Kidney tubule cell (primary cell): Measurements from ENCODE around the gene OR4F15.
"Not testable (repeated sequence)": the region's sequence is repeated elsewhere in the genome, so short reads cannot be mapped to it uniquely, and the experiment has no call there.

Source experiments
- DNase-seq: peaks from one replicate; pipeline ENCODE4 v3.0.0-alpha.2; 2018; ENCODE audit warnings: low spot score

The OR4F15 gene

GRCh38 chr15:101811902-101812301, at the start of gene OR4F15:
OR4F15 (plus strand) TSS chr15:101812202; CDS start chr15:101818187, 5,985 bp downstream.
- DNase-seq, result peak; percentile 18

- peak; percentile 41 for DNase-seq
Observed at GRCh38 chr15:101764669-101765339, 47.2 kb upstream of the OR4F15 start.

DNA sequence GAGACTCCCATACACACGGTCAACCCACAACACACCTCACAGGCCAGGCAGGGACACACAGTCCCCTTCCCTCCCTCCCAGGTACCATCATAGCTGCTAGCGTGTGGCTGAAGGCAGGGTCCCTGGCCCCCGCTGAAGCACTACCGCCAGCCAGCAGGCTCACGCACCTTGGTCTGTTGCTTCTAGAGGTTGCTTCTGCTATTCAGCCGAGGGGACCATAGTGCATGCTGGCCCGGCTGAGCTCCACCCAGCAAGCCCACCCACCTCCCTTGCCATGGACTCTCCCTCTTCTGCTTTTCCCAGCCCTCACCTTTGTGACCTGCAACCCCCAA, 46.7 kb upstream of the OR4F15 start:
- not testable (repeated sequence) for DNase-seq

DNA sequence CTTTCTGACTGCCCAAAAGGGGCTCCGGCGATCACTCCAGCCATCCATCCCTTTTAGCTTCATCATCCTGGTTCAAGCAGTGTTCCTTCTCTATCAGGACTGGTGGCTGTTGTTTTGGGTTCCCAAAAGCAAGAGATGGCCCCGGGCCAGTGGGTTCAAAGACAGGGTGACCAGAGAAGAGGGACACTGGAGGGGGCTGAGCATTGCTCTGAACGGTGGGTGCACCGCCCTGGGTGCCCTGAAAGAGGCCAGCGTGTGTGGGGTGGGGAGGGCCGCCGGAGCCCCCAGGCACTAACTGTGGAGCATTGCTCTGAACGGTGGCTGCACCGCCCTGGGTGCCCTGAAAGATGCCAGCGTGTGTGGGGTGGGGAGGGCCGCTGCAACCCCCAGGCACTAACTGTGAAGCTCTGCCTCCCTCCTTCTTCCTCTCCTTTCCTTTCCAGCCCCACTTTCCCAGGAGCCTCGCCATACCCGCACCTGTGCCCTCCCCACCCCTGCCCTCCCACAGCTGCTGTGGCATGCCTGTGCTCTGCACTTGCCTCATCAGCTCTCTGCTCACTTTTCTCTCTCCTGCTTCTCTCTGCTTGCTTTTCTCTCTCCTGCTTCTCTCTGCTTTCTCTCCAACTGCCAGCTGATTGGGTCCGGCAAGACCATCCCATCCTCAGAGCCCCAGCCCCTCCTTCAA, 46.1 kb upstream of the OR4F15 start:
- DNase-seq, result no peak

DNA sequence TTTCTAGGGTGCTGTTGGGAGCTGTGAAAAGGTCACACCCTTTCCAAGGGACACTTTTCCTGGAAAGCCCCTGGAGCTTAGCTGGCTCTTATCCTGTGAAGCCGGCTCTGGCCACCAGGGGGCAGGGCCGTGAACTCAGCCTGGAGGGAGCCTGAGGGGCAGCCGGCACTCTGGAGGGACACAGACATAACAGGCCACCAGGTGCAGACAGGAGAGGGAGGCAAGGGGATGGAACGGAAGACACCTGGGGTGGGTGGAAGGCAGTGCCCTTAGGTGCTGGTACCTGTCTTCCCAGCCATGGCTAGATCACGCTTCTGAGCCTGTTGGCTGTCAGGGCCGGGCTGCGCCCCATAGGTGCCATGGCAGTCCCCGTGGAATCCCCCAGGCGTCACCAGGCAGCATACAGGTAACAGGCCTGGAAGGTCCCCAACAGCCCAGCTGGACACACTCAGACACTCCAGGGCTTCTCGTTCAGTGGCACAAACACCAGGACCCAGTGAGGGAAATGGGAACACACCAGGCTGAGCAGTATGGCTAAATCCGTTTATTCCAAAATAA, 44.8 kb upstream of the OR4F15 start:
- not testable (repeated sequence) for DNase-seq

- DNase-seq, result no peak
Observed at GRCh38 chr15:101772921-101773320, 39.1 kb upstream of the OR4F15 start.

DNA sequence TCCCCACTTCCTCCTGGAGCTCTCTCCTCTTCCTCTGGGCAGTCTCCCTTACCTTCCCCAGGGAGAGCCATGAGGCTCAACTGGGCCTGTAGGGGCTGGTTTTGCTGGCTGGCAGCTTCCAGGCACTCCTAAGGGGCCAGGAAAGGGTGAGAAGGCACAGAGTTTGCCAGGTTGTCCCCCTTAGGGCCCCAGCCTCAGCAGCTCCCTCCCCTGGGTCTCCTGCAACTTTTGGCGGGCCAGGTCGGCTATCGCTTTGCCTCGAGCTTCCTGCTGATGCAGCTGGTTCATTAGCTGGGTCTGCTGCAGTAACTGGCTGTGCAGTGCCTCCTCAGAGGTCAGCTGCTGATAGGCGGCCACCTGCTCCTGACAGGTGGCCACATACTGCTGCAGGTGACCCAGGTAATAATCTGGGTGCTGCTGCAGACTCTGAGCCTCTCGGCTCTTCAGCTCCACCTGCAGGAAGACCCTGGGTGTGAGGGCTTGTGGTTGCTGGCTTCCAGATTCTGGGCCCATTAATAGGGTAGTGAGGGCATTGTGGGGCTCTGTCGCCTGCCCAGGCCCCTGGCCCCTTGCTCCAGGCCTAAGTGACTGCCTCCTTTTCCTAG, 38.4 kb upstream of the OR4F15 start:
- no peak for DNase-seq

DNA sequence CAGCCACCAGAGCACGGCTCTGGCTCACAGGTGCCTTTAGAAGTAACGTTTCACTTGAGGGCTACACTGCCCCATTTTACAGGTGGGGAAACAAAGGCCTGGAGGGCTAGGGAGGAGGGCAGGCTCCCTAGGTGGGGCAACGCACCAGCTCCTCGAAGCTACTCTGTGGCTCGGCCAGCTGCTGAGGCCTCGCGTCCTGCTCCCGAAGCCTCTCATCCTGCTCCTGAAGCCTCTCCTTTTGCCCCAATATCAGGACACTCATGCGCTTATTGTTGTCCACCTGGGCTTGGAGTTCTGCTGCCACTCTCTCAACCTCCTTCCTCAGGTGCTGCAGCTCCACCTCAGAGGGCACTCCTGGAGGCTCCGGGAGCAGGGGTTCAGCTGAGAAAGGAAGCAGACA, 36.9 kb upstream of the OR4F15 start:
- no peak for DNase-seq

- not testable (repeated sequence) for DNase-seq
Observed at GRCh38 chr15:101778576-101778975, 33.4 kb upstream of the OR4F15 start.

- DNase-seq, result peak; percentile 29
Observed at GRCh38 chr15:101780225-101780624, 31.8 kb upstream of the OR4F15 start.

GRCh38 chr15:101781928-101782327, 30.1 kb upstream of the OR4F15 start:
- no peak for DNase-seq

DNA sequence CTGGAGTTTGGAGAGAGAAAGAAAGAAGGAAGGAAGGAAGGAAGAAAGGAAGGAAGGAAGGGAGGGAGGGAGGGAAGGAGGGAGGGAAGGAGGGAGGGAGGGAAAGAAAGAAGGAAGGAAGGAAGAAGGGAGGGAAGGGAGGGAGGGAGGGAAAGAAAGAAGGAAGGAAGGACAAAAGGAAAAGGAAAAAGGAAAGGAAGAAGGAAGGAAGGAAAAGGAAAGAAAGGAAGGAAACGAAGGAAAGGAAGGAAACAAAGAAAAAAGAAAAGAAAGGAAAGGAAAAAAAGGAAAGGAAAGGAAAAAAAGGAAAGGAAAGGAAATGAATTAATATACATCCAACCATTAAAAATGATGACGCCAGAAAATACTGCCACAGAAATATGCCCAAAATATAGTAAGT, 27.4 kb upstream of the OR4F15 start:
- no peak for DNase-seq

- not testable (repeated sequence) for DNase-seq
Observed at GRCh38 chr15:101786422-101786821, 25.6 kb upstream of the OR4F15 start.

GRCh38 chr15:101788001-101788400, 24.0 kb upstream of the OR4F15 start:
- DNase-seq, result not testable (repeated sequence)

- not testable (repeated sequence) for DNase-seq
Observed at GRCh38 chr15:101788503-101789269, 23.3 kb upstream of the OR4F15 start.

DNA sequence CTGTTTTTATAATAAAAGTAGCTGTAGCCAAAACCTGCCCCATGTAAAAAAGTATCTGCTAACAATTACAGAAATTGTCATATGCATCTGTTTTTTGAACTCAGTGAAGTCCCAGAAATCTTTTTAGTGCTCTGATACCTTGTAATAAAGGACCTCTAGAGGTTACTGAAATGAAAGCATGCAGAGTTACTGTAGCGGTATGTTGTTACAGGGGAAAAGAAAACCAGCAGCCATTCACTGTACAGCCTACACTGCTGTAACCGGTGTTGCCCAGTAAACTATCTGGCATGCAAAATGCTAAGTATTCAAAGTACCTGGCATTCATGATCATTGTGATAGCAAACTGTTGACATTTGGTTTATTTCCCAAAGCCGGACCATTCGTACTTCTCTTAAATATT, 21.3 kb upstream of the OR4F15 start:
- DNase-seq, result not testable (repeated sequence)

DNA sequence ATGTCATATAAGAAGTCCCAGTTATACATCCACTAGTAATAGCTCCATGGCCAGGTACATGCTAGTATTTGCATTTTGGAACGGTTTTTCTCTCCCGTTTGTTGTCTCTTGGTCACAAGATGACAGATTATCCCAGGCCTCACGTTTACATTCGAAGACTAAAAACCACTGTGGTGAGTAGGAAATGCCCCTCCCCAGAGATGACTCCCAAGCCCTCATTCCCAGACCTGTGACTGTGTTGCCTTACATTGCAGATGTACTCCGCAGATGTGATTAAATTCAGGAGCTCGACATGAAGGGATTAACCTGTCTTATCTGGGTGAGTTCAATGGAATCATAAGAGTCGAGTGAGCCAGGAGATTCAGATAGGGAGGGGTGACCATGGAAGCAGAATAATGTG, 18.0 kb upstream of the OR4F15 start:
- DNase-seq, result not testable (repeated sequence)

GRCh38 chr15:101795455-101795854, 16.5 kb upstream of the OR4F15 start:
- DNase-seq, result peak; percentile 72

GRCh38 chr15:101799665-101800064, 12.3 kb upstream of the OR4F15 start:
- no peak for DNase-seq

DNA sequence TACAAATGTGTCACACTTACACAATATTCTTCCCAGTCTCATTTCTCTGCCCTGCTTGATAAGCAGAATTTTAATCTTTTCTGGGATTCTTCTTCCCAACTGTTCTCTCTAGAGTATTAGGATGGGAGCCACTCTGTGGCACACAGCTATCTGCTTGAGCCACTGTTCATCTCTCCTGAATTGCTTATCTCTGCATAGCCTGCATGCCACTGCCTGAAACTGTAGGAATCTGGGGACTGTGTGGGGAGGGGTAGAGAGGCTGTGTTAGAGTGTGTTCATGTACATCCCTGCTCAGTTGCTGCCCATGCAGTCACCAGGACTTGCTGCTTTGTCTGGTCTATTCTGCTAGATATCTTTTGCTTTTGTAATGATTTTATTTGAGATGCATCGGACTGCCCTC, 11.0 kb upstream of the OR4F15 start:
- no peak for DNase-seq

DNA sequence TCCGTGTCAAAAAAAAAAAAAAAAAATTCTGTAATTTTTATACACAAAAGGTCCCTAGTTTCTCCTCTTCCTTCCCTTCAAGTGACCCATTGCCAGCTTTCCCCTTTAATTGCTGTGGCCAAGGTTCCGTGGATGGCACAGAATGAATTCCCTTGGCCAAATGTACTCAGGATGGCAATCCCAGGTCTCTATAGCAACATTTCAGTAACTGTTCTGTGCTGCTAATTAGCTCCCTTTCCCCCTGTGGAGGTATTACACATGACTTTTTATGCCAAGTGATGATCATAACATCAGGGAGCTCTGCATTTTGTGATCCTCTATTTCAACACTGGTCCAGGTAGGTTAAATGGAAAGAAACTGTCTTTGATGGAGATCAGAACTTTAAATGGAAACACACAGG, 8.8 kb upstream of the OR4F15 start, which contains the start of gene OR4F6:
TSS of gene OR4F6 (plus strand) at position 301 of the 400 bp plus-strand sequence. CDS start 2,211 bp downstream, outside the sequence.
- no peak for DNase-seq

DNA sequence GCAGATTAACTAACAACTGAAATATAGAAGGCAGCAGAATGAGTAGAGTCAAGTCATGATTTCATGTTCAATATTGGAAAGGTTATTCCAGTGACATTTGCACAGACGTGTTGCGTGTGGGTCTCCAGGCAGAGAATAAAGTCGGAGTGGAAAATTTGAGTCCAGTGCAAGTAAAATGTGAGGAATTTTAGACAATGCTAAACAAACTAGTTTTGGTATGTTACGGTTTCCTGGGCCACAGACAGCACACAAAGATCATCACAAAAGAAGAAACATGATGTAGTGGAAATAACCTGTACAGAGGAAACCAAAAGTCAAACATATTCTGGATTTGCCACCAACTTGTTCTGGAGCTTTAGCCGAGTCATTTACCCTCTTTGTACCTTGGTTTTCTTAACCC, 8.3 kb upstream of the OR4F15 start:
- no peak for DNase-seq
